GM03348 (cell line): ENCODE results near the gene TENM4.

Experiments
- DNase-seq: peaks from one replicate; pipeline ENCODE4 v3.0.0; 2012; ENCODE audit warnings: low spot score

The TENM4 gene

GRCh38 chr11:79174045-79175008 is 266.5 kb downstream of the TENM4 start:
- no peak for DNase-seq

GRCh38 chr11:79173615-79174014 is 267.2 kb downstream of the TENM4 start:
- peak; percentile 58 for DNase-seq

GRCh38 chr11:79170321-79170720 is 270.5 kb downstream of the TENM4 start:
- DNase-seq = no peak

GRCh38 chr11:79168530-79169110 is 272.2 kb downstream of the TENM4 start:
- DNase-seq = no peak

- no peak for DNase-seq
Observed at GRCh38 chr11:79167510-79168188, 273.2 kb downstream of the TENM4 start.

GRCh38 chr11:79165908-79166307 is 274.9 kb downstream of the TENM4 start:
- DNase-seq = no peak

GRCh38 chr11:79160791-79161403 is 279.9 kb downstream of the TENM4 start:
- peak; percentile 31 for DNase-seq

- DNase-seq = no peak
Observed at GRCh38 chr11:79159657-79160450, 281.0 kb downstream of the TENM4 start.

GRCh38 chr11:79157738-79158137 is 283.1 kb downstream of the TENM4 start:
- no peak for DNase-seq

- no peak for DNase-seq
Observed at GRCh38 chr11:79156031-79156430, 284.8 kb downstream of the TENM4 start.

GRCh38 chr11:79155237-79155636 is 285.6 kb downstream of the TENM4 start:
- DNase-seq = no peak

GRCh38 chr11:79152511-79152910 is 288.3 kb downstream of the TENM4 start:
- no peak for DNase-seq

- DNase-seq = no peak
Observed at GRCh38 chr11:79151396-79151795, 289.4 kb downstream of the TENM4 start.

- DNase-seq = no peak
Observed at GRCh38 chr11:79150966-79151365, 289.9 kb downstream of the TENM4 start.

GRCh38 chr11:79150320-79150719 is 290.5 kb downstream of the TENM4 start:
- no peak for DNase-seq

GRCh38 chr11:79147731-79148130 is 293.1 kb downstream of the TENM4 start:
- DNase-seq = no peak

- DNase-seq = no peak
Observed at GRCh38 chr11:79147011-79147410, 293.8 kb downstream of the TENM4 start.

- no peak for DNase-seq
Observed at GRCh38 chr11:79139900-79140299, 300.9 kb downstream of the TENM4 start.

GRCh38 chr11:79129702-79130101 is 311.1 kb downstream of the TENM4 start:
- no peak for DNase-seq

- DNase-seq = no peak
Observed at GRCh38 chr11:79128291-79128690, 312.5 kb downstream of the TENM4 start.

GRCh38 chr11:79122759-79123158 is 318.1 kb downstream of the TENM4 start:
- DNase-seq = no peak

- DNase-seq = no peak
Observed at GRCh38 chr11:79121351-79121750, 319.5 kb downstream of the TENM4 start.
